Smooth muscle cell (in vitro differentiated cells): ENCODE measurements around the gene C16orf87. TPM values are rescaled to one million over a fixed set of nuclear protein-coding genes. Genes with fewer than 3 reads are reported as not detected.

Experiments
- DNase-seq: peaks from one replicate; lab custom pipeline; 2025; ENCODE audit not compliant: unreplicated experiment; lab: John Stamatoyannopoulos, UW
- H2AFZ ChIP-seq: fragments of 200-600 bp; sonication (generic); 2 replicates; pipeline ENCODE4 v1.6.0; 2016; ENCODE audit warnings: antibody characterized with exemption, low read depth, mild to moderate bottlenecking
- H3F3A ChIP-seq: fragments of 200-600 bp; sonication (generic); 2 replicates; pipeline ENCODE4 v1.6.0; 2017; ENCODE audit warnings: antibody characterized with exemption, low read depth
- H3K27ac ChIP-seq: fragments of 200-600 bp; sonication (generic); 2 replicates; pipeline ENCODE4 v1.5.1; 2016; ENCODE audit warnings: low read depth, mild to moderate bottlenecking
- H3K27me3 ChIP-seq: fragments of 200-600 bp; sonication (generic); 2 replicates; pipeline ENCODE4 v1.6.1; 2016; ENCODE audit warnings: low read depth, mild to moderate bottlenecking
- H3K36me3 ChIP-seq: fragments of 200-600 bp; sonication (generic); 2 replicates; pipeline ENCODE4 v1.5.1; 2016; ENCODE audit warnings: low read depth
- H3K4me1 ChIP-seq: fragments of 200-600 bp; sonication (generic); 2 replicates; pipeline ENCODE4 v1.5.1; 2016; ENCODE audit warnings: low read depth
- H3K4me2 ChIP-seq: fragments of 200-600 bp; sonication (generic); 2 replicates; pipeline ENCODE4 v1.6.0; 2016; ENCODE audit warnings: mild to moderate bottlenecking
- H3K4me3 ChIP-seq: fragments of 200-600 bp; sonication (generic); 2 replicates; pipeline ENCODE4 v1.5.1; 2016; ENCODE audit warnings: mild to moderate bottlenecking
- H3K79me2 ChIP-seq: fragments of 200-600 bp; sonication (generic); 2 replicates; pipeline ENCODE4 v1.6.0; 2016; ENCODE audit warnings: low read depth, mild to moderate bottlenecking
- H3K9ac ChIP-seq: fragments of 200-600 bp; sonication (generic); 2 replicates; pipeline ENCODE4 v1.6.0; 2016; ENCODE audit warnings: low read depth
- H3K9me3 ChIP-seq: fragments of 200-600 bp; sonication (generic); replicated peaks from 2 replicates; pipeline ENCODE4 v1.5.1; 2016; ENCODE audit warnings: low read depth
- H4K20me1 ChIP-seq: fragments of 200-600 bp; sonication (generic); 2 replicates; pipeline ENCODE4 v1.6.0; 2016; ENCODE audit warnings: low read depth
- CTCF ChIP-seq: fragments of 200-600 bp; sonication (generic); IDR thresholded peaks from 2 replicates; pipeline ENCODE4 v1.5.1; 2017; ENCODE audit warnings: borderline replicate concordance, mild to moderate bottlenecking, antibody characterized with exemption; ENCODE audit not compliant: insufficient read depth, poor library complexity, severe bottlenecking
- whole genome bisulfite sequencing: methylation state at CpG from one replicate; pipeline ENCODE4 v1.1.7; 2016; ENCODE audit warnings: low lambda C conversion rate; 5-methylcytosine and 5-hydroxymethylcytosine counted together
- polyA plus RNA-seq: library from polyadenylated mRNA; unstranded; fragments of >200 nt; fragmentation: Nextera tagmentation; extraction: Ambion mirVana; gene quantifications from 2 replicates; pipeline ENCODE4 v1.2.1, GENCODE V29; 2016
- total RNA-seq: library from RNA; depleted of rRNA; stranded (reverse); fragments of >200 nt; gene quantifications from 2 replicates; pipeline ENCODE4 v1.2.3, GENCODE V29; 2014

C16orf87 gene
- total and polyA plus RNA-seq, 2 experiments from 2014 or later: 19.6 to 21.5 TPM

GRCh38 chr16:46789499-46790414 is 41.2 kb downstream of the C16orf87 start:
- H3K27me3 ChIP-seq: no peaks in the 10 kb centered on the region
- H3K9me3 ChIP-seq: peaks cover 5% of the 10 kb centered on the region
- H3K4me2 ChIP-seq: peak overlapping the region; percentile 86
- H3K79me2 ChIP-seq: no peaks in the 10 kb centered on the region
- peak overlapping the region; percentile 69 for H3K4me3 ChIP-seq
- no peaks in the 10 kb centered on the region for H3K4me1 ChIP-seq
- 16% methylated on average over 35 of the region's 43 CpGs for WGBS
- peak; percentile 60 for DNase-seq
- H3K9ac ChIP-seq: peak overlapping the region; percentile 75
- no peak for TF ChIP-seq CTCF
- H3K36me3 ChIP-seq: no peaks in the 10 kb centered on the region
- no peaks in the 10 kb centered on the region for H4K20me1 ChIP-seq
- H3K27ac ChIP-seq: peak overlapping the region; percentile 50
- H2AFZ ChIP-seq: peak overlapping the region; percentile 86
- no peaks in the 10 kb centered on the region for H3F3A ChIP-seq

- Histone ChIP-seq H3K27ac (no peak overlapping the region), H3K27me3 (no peaks in the 10 kb centered on the region), H3F3A (no peaks in the 10 kb centered on the region), H3K9me3 (no peaks in the 10 kb centered on the region), H3K36me3 (no peaks in the 10 kb centered on the region), H3K79me2 (no peaks in the 10 kb centered on the region), H3K4me2 (no peak overlapping the region), H3K4me1 (no peaks in the 10 kb centered on the region), H4K20me1 (no peaks in the 10 kb centered on the region), H3K4me3 (no peak overlapping the region), H3K9ac (no peak overlapping the region), H2AFZ (no peak overlapping the region)
- DNase-seq: no peak
- WGBS: 56% methylated on average over 3 of the region's 3 CpGs
- TF ChIP-seq CTCF: no peak
Measured at GRCh38 chr16:46788891-46789474, 42.0 kb downstream of the C16orf87 start.

GRCh38 chr16:46787909-46788308 is 43.1 kb downstream of the C16orf87 start:
- H3K79me2 ChIP-seq: no peaks in the 10 kb centered on the region
- H3K4me1 ChIP-seq: no peaks in the 10 kb centered on the region
- no peaks in the 10 kb centered on the region for H3F3A ChIP-seq
- H3K27me3 ChIP-seq: no peaks in the 10 kb centered on the region
- H3K9me3 ChIP-seq: no peaks in the 10 kb centered on the region
- DNase-seq: no peak
- WGBS: 92% methylated on average over 1 of the region's 1 CpG
- H4K20me1 ChIP-seq: no peaks in the 10 kb centered on the region
- no peak overlapping the region for H3K4me2 ChIP-seq
- no peak overlapping the region for H2AFZ ChIP-seq
- H3K9ac ChIP-seq: no peak overlapping the region
- no peaks in the 10 kb centered on the region for H3K36me3 ChIP-seq
- no peak for TF ChIP-seq CTCF
- no peak overlapping the region for H3K27ac ChIP-seq
- H3K4me3 ChIP-seq: no peak overlapping the region
